Measurements from ENCODE around the gene TMEM130. TPM values are rescaled to one million over a fixed set of nuclear protein-coding genes. Genes with fewer than 3 reads are reported as not detected.
A peak's percentile ranks its signal among the peaks of the same experiment; 100 is the strongest.
"Not testable (repeated sequence)": the region's sequence is repeated elsewhere in the genome, so short reads cannot be mapped to it uniquely, and the experiment has no call there.

TMEM130 gene
- total and polyA plus RNA-seq, 9 donors: 0.12 to 1.6 (median 0.73) TPM

- Histone ChIP-seq H3K27ac (no peak overlapping the region), H3K27me3 (no peaks in the 10 kb centered on the region), H3K9me3 (peaks cover 0 to 8% of the 10 kb centered on the region in 2 donors), H3K4me1 (ENCODE audit: insufficient read depth) (no peaks in the 10 kb centered on the region), H3K36me3 (no peaks in the 10 kb centered on the region), H3K4me3 (no peak overlapping the region)
- TF ChIP-seq, protein P1, sequence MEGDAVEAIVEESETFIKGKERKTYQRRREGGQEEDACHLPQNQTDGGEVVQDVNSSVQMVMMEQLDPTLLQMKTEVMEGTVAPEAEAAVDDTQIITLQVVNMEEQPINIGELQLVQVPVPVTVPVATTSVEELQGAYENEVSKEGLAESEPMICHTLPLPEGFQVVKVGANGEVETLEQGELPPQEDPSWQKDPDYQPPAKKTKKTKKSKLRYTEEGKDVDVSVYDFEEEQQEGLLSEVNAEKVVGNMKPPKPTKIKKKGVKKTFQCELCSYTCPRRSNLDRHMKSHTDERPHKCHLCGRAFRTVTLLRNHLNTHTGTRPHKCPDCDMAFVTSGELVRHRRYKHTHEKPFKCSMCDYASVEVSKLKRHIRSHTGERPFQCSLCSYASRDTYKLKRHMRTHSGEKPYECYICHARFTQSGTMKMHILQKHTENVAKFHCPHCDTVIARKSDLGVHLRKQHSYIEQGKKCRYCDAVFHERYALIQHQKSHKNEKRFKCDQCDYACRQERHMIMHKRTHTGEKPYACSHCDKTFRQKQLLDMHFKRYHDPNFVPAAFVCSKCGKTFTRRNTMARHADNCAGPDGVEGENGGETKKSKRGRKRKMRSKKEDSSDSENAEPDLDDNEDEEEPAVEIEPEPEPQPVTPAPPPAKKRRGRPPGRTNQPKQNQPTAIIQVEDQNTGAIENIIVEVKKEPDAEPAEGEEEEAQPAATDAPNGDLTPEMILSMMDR (IDR thresholded peaks at IDR 0.05): no peak
- TF ChIP-seq EP300 (IDR thresholded peaks at IDR 0.05): no peak
- no peak for TF ChIP-seq POLR2A (IDR thresholded peaks at IDR 0.05)
- intact Hi-C loops (cut with DNase I): loop anchor here in 2 of 4 donors (10.0 kb wide), 1 partner anchor 414 kb away; no protein-coding TSS in a partner anchor
- no peak for DNase-seq
- WGBS, 3 donors: 88 to 92% (median 90%) methylated on average over 3 of the region's 3 CpGs
Observed at GRCh38 chr7:98848918-98849317, 20.9 kb downstream of the TMEM130 start.

DNA sequence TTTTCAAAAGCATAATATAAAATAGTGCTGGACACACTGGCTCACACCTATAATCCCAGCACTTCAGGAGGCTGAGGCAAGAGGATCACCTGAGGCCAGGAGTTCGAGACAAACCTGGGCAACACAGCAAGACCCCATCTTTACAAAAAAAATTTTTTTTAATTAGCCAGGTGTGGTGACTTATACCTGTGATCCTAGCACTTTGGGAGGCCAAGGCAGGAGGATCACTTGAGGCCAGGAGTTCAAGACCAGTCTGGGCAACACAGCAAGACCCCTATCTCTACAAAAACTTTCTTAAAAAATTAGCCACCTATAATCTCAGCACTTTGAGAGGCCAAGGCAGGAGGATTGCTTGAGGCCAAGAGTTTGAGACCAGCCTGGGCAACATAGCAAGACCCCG lies 27.3 kb downstream of the TMEM130 start:
- not testable (repeated sequence) for DNase-seq; H3K9me3 ChIP-seq; H3K27ac ChIP-seq; H3K4me1 ChIP-seq (ENCODE audit: insufficient read depth); H3K4me3 ChIP-seq; H3K36me3 ChIP-seq; H3K27me3 ChIP-seq
- WGBS, 3 donors: 85 to 95% (median 90%) methylated on average over 2 of the region's 2 CpGs
- intact Hi-C loops (cut with DNase I): loop anchor here (5.0 to 10.0 kb wide), 2 partner anchors 408 to 410 kb away; no protein-coding TSS in a partner anchor

DNA sequence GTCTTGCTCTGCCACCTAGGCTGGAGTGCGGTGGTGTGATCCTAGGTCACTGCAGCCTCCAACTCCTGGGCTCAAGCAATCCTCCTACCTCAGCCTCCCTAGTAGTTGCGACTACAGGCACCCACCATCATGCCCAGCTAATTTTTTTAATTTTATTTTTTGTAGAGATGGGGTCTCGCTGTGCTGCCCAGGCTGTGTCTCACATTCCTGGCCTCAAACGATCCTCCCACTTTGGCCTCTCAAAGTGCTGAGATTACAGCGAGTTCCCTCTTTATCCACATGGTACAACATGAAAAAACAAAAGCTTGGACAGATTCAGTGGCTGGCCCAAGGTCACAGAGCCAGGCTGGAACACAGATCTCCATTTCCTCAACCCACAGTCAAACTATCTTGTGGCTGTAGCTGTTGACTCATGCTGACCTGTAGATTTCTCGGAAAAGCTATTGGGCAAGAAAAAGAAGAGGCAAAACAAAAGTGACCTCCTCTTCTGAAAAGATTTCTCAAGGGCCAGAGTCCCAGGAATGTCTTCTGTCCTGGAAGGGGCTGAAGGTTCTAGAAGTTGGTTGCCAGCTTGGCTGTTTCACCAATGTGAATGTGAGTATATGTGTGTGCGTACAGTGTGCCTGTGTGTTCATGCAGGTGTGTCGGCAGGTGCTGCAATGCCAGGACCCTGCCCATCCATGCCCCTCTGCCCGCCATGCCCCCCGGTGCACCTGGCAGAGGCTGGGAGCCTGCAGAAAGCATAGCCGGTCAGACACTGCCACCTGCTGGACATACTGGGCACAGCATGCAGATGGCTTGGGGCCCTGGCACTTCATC lies 28.4 kb downstream of the TMEM130 start:
- Histone ChIP-seq H3K27me3 (no peaks in the 10 kb centered on the region), H3K36me3 (no peaks in the 10 kb centered on the region), H3K4me3 (no peak overlapping the region), H3K4me1 (ENCODE audit: insufficient read depth) (peaks cover 1% of the 10 kb centered on the region), H3K27ac (no peak overlapping the region), H3K9me3 (no peaks in the 10 kb centered on the region)
- TF ChIP-seq, protein P1 (IDR thresholded peaks at IDR 0.05): peak; percentile 32 to 93 (median 67)
- no peak for TF ChIP-seq EP300 (IDR thresholded peaks at IDR 0.05)
- TF ChIP-seq POLR2A (IDR thresholded peaks at IDR 0.05): no peak
- 30 to 34% (median 31%) methylated on average over 11 of the region's 11 CpGs for WGBS, 3 donors
- intact Hi-C loops (cut with DNase I): loop anchor here (5.0 to 10.0 kb wide), 2 partner anchors 407 to 409 kb away; no protein-coding TSS in a partner anchor
- DNase-seq: peak; percentile 26 to 64 (median 42)

GRCh38 chr7:98840722-98841121 lies 29.1 kb downstream of the TMEM130 start:
- TF ChIP-seq, protein P1 (IDR thresholded peaks at IDR 0.05): no peak
- H3K4me1 ChIP-seq (ENCODE audit: insufficient read depth): peaks cover 1% of the 10 kb centered on the region
- no peak overlapping the region for H3K4me3 ChIP-seq
- intact Hi-C loops (cut with DNase I): loop anchor here (5.0 to 10.0 kb wide), 2 partner anchors 406 to 408 kb away; no protein-coding TSS in a partner anchor
- 36 to 52% (median 38%) methylated on average over 4 of the region's 4 CpGs for WGBS, 3 donors
- H3K27me3 ChIP-seq: no peaks in the 10 kb centered on the region
- H3K9me3 ChIP-seq: no peaks in the 10 kb centered on the region
- DNase-seq: no peak
- H3K36me3 ChIP-seq: no peaks in the 10 kb centered on the region
- H3K27ac ChIP-seq: no peak overlapping the region

- Histone ChIP-seq H3K27ac (no peak overlapping the region), H3K4me1 (ENCODE audit: insufficient read depth) (peaks cover 1% of the 10 kb centered on the region), H3K4me3 (no peak overlapping the region), H3K27me3 (no peaks in the 10 kb centered on the region), H3K36me3 (no peaks in the 10 kb centered on the region), H3K9me3 (no peaks in the 10 kb centered on the region)
- intact Hi-C loops (cut with DNase I): loop anchor here (5.0 to 10.0 kb wide), 2 partner anchors 405 to 408 kb away; no protein-coding TSS in a partner anchor
- DNase-seq: no peak
- TF ChIP-seq POLR2A (IDR thresholded peaks at IDR 0.05) (no peak), EP300 (IDR thresholded peaks at IDR 0.05) (no peak)
- TF ChIP-seq, protein P1 (IDR thresholded peaks at IDR 0.05): no peak
- 68 to 74% (median 73%) methylated on average over 11 of the region's 11 CpGs for WGBS, 3 donors
Observed at GRCh38 chr7:98840096-98840495, 29.7 kb downstream of the TMEM130 start.
